HG02973 (cell line): Measurements from ENCODE around the gene TRIM60.
"Not testable (repeated sequence)": the region's sequence is repeated elsewhere in the genome, so short reads cannot be mapped to it uniquely, and the experiment has no call there.

Experiments used
- ATAC-seq: cut with Tn5 transposase; IDR thresholded peaks from one replicate; pipeline ENCODE4 v1.9.1; 2021; ENCODE audit warnings: moderate library complexity; ENCODE audit not compliant: unreplicated experiment

Gene TRIM60

GRCh38 chr4:165052627-165053026 is 20.8 kb downstream of the TRIM60 start:
- ATAC-seq: no peak

DNA sequence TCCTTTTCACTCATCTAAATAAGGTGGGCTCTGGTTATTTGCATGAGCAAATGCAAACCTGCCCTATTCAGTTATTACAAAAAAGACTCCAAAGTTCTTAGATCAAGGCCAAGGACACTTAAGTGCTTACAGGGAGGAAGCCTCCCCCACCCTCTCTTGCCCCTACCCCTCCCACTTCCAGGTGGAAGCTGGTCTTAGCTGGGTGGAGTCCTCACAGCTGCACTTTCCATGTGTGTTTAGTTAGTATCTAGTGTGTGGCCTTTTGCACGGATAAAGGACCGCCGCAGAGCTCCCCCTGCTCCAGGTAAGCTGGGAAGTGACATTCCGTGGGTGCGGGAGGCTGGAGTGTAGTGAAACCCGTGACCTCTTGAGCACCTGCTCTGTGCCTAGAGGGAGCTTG is 21.8 kb downstream of the TRIM60 start, which contains the start of gene TRIM75:
Gene TRIM75, plus strand, starts transcription at position 222 of the 400 bp plus-strand sequence. CDS start 5,282 bp downstream, outside the sequence.
- no peak for ATAC-seq

GRCh38 chr4:165055601-165056000 is 23.8 kb downstream of the TRIM60 start:
- no peak for ATAC-seq

DNA sequence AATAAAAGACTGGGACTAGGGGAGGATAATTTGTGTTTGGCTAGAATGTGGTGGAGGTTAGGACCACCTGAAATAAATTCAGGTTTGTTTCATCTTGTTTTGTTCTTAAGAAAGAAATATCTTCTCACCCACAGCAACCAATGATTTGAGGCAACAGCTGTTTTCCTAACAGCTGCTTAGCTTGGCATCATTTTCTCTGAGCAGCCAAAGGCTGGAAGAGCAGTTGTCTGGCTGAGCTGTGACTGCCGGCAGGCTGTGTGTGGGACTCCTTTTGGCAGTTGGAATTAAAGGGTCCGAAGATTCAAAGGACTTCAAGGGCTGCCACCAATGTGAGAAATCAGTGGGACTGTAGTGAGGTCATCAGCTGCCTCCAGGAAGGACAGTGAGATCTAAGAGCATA is 26.9 kb downstream of the TRIM60 start:
- ATAC-seq: no peak

- ATAC-seq: no peak
These were observed 27.6 kb downstream of the TRIM60 start for GRCh38 chr4:165059386-165059785.

DNA sequence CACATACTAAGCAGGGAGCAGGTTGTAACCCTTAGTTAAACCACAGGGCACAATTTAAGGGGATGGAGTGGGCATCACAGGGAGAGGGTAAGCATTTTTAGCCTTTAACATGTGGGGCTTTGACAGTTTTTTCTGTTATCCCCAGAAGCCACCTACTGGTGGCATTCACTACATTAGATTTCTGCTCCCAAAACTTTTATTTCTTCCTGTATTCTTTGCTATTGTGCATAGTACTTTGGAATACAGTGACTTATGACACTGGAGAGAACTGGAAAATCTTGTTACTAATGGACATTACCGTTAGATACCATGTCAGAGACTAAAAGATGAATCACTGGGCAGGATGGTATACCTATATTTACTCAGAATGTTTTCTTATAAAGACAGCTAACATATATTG is 29.1 kb downstream of the TRIM60 start:
- no peak for ATAC-seq

DNA sequence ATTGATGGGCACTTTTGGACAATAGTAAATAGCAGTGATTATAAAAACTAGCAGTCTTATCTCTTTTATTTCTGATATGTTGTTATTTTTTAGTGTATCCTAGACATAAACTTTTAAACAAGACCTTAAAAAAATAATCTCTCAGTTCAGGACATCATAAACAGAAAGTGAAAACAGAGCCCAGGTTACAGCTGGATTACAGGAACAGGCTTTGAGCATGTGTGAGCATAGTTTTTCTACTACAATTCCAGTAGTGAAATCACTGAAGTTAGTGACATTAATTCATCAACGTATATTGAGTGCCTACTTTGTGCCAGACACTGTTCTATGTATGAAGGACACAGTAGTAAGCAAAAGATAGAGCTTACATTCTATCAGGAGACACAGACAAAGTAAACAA is 38.8 kb downstream of the TRIM60 start:
- ATAC-seq: no peak

GRCh38 chr4:165073346-165073745 is 41.5 kb downstream of the TRIM60 start:
- ATAC-seq: not testable (repeated sequence)

- no peak for ATAC-seq
These were observed 45.3 kb downstream of the TRIM60 start for GRCh38 chr4:165077034-165077578.

GRCh38 chr4:165079476-165079875 is 47.7 kb downstream of the TRIM60 start:
- no peak for ATAC-seq

- ATAC-seq: not testable (repeated sequence)
These were observed 53.0 kb downstream of the TRIM60 start for GRCh38 chr4:165084787-165085186.

- ATAC-seq: no peak
These were observed 54.1 kb downstream of the TRIM60 start for GRCh38 chr4:165085946-165086345.

- ATAC-seq: no peak
These were observed 56.6 kb downstream of the TRIM60 start for GRCh38 chr4:165088366-165088765.
